Liver (tissue), 9 donors: ENCODE measurements around the gene ZMYND8. TPM values are rescaled to one million over a fixed set of nuclear protein-coding genes. Genes with fewer than 3 reads are reported as not detected.
"Not testable (repeated sequence)": the region's sequence is repeated elsewhere in the genome, so short reads cannot be mapped to it uniquely, and the experiment has no call there.

Experiments used
- DNase-seq: peaks from one replicate; pipeline ENCODE4 v3.0.0-alpha.2; 2017; ENCODE audit warnings: low spot score
- H3K27ac ChIP-seq, 2 donors: one replicate each; pipeline ENCODE4 v1.7.0; 2013; ENCODE audit warnings: inconsistent platforms in 2 of 2, low read length in 2 of 2, control low read depth in 1 of 2, low read depth in 1 of 2, mild to moderate bottlenecking in 1 of 2
- H3K27me3 ChIP-seq, 4 donors: one replicate each; pipeline versions ENCODE4 v1.6.1 to v1.7.0; 2013; ENCODE audit warnings: low read length in 3 of 4, inconsistent platforms in 1 of 4, mild to moderate bottlenecking in 1 of 4, moderate library complexity in 1 of 4; ENCODE audit not compliant: control insufficient read depth in 4 of 4, insufficient read depth in 4 of 4
- H3K36me3 ChIP-seq, 4 donors: one replicate each; pipeline versions ENCODE4 v1.6.1 to v1.7.0; 2013; ENCODE audit warnings: low read length in 3 of 4, mild to moderate bottlenecking in 3 of 4, low read depth in 1 of 4, moderate library complexity in 1 of 4; ENCODE audit not compliant: control insufficient read depth in 4 of 4, insufficient read depth in 3 of 4
- H3K4me1 ChIP-seq, 4 donors: one replicate each; pipeline versions ENCODE4 v1.6.1 to v1.7.0; 2013; ENCODE audit warnings: low read length in 3 of 4, mild to moderate bottlenecking in 3 of 4, moderate library complexity in 1 of 4; ENCODE audit not compliant: control insufficient read depth in 4 of 4, insufficient read depth in 4 of 4
- H3K4me3 ChIP-seq, 3 donors: one replicate each; pipeline versions ENCODE4 v1.6.1 to v1.7.0; 2013; ENCODE audit warnings: low read length in 3 of 3, control low read depth in 1 of 3, low read depth in 1 of 3, mild to moderate bottlenecking in 1 of 3
- H3K9ac ChIP-seq, 2 donors: one replicate each; pipeline ENCODE4 v1.7.0; 2013; ENCODE audit warnings: low read length in 2 of 2, mild to moderate bottlenecking in 2 of 2, moderate library complexity in 2 of 2, control low read depth in 1 of 2, low read depth in 1 of 2
- H3K9me3 ChIP-seq, 4 donors: one replicate each; pipeline versions ENCODE4 v1.6.1 to v1.7.0; 2013; ENCODE audit warnings: low read length in 3 of 4; ENCODE audit not compliant: control insufficient read depth in 4 of 4
- FOXA1 ChIP-seq: IDR thresholded peaks from 2 replicates; pipeline ENCODE4 v1.6.1; 2016; ENCODE audit warnings: antibody characterized with exemption
- JUND ChIP-seq, 2 donors: IDR thresholded peaks; 2 replicates each; pipeline ENCODE4 v1.6.1; 2016; ENCODE audit warnings: antibody characterized with exemption in 2 of 2
- REST ChIP-seq: IDR thresholded peaks from 2 replicates; pipeline ENCODE4 v1.6.1; 2016; ENCODE audit warnings: antibody characterized with exemption, mild to moderate bottlenecking
- SP1 ChIP-seq: IDR thresholded peaks from 2 replicates; pipeline ENCODE4 v1.6.1; 2018; ENCODE audit warnings: antibody characterized with exemption, mild to moderate bottlenecking
- TAF1 ChIP-seq: conservative IDR thresholded peaks from 2 replicates; pipeline ENCODE4 v1.6.1; 2016; ENCODE audit warnings: antibody characterized with exemption, mild to moderate bottlenecking
- ZBTB33 ChIP-seq: IDR thresholded peaks from 2 replicates; pipeline ENCODE4 v1.6.1; 2016; ENCODE audit warnings: antibody characterized with exemption
- WGBS: extraction: QIAGEN DNeasy Blood & Tissue Kit; methylation state at CpG from one replicate; pipeline ENCODE4 v1.1.7; 2013; 5-methylcytosine and 5-hydroxymethylcytosine counted together
- polyA plus RNA-seq, 2 donors: library from polyadenylated mRNA; stranded (reverse) in 1 of 2; unstranded in 1 of 2; fragments of 200-250 nt in 1 of 2; fragments of >200 nt in 1 of 2; fragmentation: Nextera tagmentation in 1 of 2; extraction: Ambion mirVana in 1 of 2; gene quantifications; one replicate each; pipeline versions ENCODE4 v1.2.1 to v1.2.3, GENCODE V29; 2013 to 2015
- total RNA-seq, 2 donors: library from RNA; depleted of rRNA; stranded (reverse); fragments of >200 nt; gene quantifications; one replicate each; pipeline ENCODE4 v1.2.3, GENCODE V29; 2014
- TF ChIP-seq, protein P1 (sequence below): fragments of 150-350 bp; IDR thresholded peaks from 2 replicates; pipeline ENCODE4 v1.5.1; 2017; ENCODE audit warnings: improper control_type of control experiment, low read depth, low read length; ENCODE audit not compliant: missing input control
- donor health status: healthy.
- donor health status: healthy.
- donor health status: healthy.
- donor health status: healthy.
- donor health status: healthy.

ZMYND8 gene
- total and polyA plus RNA-seq, 4 donors: 3.3 to 23.5 (median 6.8) TPM

- TF ChIP-seq ZBTB33 (no peak), REST (no peak)
Measured at GRCh38 chr20:47262008-47262364, 94.5 kb downstream of the ZMYND8 start (continued).

GRCh38 chr20:47261161-47261774 lies 95.2 kb downstream of the ZMYND8 start:
- H3K4me3 ChIP-seq, H3K27me3 ChIP-seq, DNase-seq, H3K9me3 ChIP-seq, H3K4me1 ChIP-seq, H3K9ac ChIP-seq, H3K27ac ChIP-seq: not testable (repeated sequence)
- peaks cover 0 to 16% (median 6%) of the 10 kb centered on the region in 4 donors for H3K36me3 ChIP-seq
- WGBS: 98% methylated on average over 2 of the region's 2 CpGs

DNA sequence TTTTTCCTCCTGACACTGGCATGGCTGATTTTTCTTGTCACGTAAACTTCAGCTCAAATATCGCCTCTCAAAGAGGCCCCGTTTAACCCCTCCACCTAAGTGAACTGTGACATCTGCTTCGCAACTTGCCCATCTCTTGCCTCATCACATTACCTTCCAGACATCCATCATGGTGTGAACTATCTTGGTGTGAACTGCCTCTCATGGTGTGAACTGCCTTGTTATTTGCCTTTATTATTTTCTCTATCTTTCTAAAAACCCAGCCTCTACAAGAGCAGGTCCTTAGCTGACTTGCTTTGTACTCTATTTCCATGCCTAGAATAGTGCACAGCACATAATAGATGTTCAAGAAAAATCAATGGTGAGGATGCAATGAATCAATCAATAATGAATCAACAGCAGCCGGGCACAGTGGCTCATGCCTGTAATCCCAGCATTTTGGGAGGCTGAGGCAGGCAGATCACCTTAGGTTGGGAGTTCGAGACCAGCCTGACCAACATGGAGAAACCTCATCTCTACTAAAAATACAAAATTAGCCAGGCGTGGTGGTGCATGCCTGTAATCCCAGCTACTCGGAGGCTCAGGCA lies 95.9 kb downstream of the ZMYND8 start:
- not testable (repeated sequence) for H3K9me3 ChIP-seq, H3K27ac ChIP-seq, H3K4me1 ChIP-seq, H3K9ac ChIP-seq, H3K4me3 ChIP-seq, H3K27me3 ChIP-seq, DNase-seq
- H3K36me3 ChIP-seq: peaks cover 0 to 16% (median 4%) of the 10 kb centered on the region in 4 donors
- WGBS: 91% methylated on average over 8 of the region's 8 CpGs

- H3K9me3 ChIP-seq: no peaks in the 10 kb centered on the region
- no peak overlapping the region for H3K9ac ChIP-seq
- no peak overlapping the region for H3K4me3 ChIP-seq
- TF ChIP-seq TAF1: no peak
- no peak for TF ChIP-seq ZBTB33
- TF ChIP-seq, protein P1, sequence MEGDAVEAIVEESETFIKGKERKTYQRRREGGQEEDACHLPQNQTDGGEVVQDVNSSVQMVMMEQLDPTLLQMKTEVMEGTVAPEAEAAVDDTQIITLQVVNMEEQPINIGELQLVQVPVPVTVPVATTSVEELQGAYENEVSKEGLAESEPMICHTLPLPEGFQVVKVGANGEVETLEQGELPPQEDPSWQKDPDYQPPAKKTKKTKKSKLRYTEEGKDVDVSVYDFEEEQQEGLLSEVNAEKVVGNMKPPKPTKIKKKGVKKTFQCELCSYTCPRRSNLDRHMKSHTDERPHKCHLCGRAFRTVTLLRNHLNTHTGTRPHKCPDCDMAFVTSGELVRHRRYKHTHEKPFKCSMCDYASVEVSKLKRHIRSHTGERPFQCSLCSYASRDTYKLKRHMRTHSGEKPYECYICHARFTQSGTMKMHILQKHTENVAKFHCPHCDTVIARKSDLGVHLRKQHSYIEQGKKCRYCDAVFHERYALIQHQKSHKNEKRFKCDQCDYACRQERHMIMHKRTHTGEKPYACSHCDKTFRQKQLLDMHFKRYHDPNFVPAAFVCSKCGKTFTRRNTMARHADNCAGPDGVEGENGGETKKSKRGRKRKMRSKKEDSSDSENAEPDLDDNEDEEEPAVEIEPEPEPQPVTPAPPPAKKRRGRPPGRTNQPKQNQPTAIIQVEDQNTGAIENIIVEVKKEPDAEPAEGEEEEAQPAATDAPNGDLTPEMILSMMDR: no peak
- no peak for TF ChIP-seq JUND (IDR thresholded peaks at IDR 0.05)
- no peak for TF ChIP-seq FOXA1
- no peak for TF ChIP-seq SP1
- WGBS: 80% methylated on average over 16 of the region's 16 CpGs
- peaks cover 0 to 16% (median 4%) of the 10 kb centered on the region in 4 donors for H3K36me3 ChIP-seq
- H3K27ac ChIP-seq: no peak overlapping the region
- H3K27me3 ChIP-seq: no peaks in the 10 kb centered on the region
- no peak for DNase-seq
- H3K4me1 ChIP-seq: peaks cover 5 to 8% (median 6%) of the 10 kb centered on the region in 4 donors
Measured at GRCh38 chr20:47258745-47259695, 97.5 kb downstream of the ZMYND8 start.
